ENCODE measurements around the gene SEC62.

SEC62 gene

GRCh38 chr3:170043506-170043905, 76.9 kb downstream of the SEC62 start:
- no peak for TF ChIP-seq CTCF (IDR thresholded peaks at IDR 0.05; ENCODE audit: extremely low read depth, insufficient read depth, missing control alignments)
- DNase-seq (ENCODE audit: low spot score): no peak
- in situ Hi-C loops (cut with MboI; ENCODE audit: low pct_unique_long_range_greater_than_20kb, low sequenced_read_pairs, unreplicated experiment): no loop called here

GRCh38 chr3:170044271-170044670, 77.7 kb downstream of the SEC62 start:
- no peak for TF ChIP-seq CTCF (IDR thresholded peaks at IDR 0.05; ENCODE audit: extremely low read depth, insufficient read depth, missing control alignments)
- DNase-seq (ENCODE audit: low spot score): no peak
- in situ Hi-C loops (cut with MboI; ENCODE audit: low pct_unique_long_range_greater_than_20kb, low sequenced_read_pairs, unreplicated experiment): no loop called here

GRCh38 chr3:170044795-170045244, 78.2 kb downstream of the SEC62 start:
- in situ Hi-C loops (cut with MboI; ENCODE audit: low pct_unique_long_range_greater_than_20kb, low sequenced_read_pairs, unreplicated experiment): no loop called here
- DNase-seq (ENCODE audit: low spot score): peak; percentile 40
- TF ChIP-seq CTCF (IDR thresholded peaks at IDR 0.05; ENCODE audit: extremely low read depth, insufficient read depth, missing control alignments): no peak

GRCh38 chr3:170046269-170047132, 79.9 kb downstream of the SEC62 start:
- no peak for DNase-seq (ENCODE audit: low spot score)
- in situ Hi-C loops (cut with MboI; ENCODE audit: low pct_unique_long_range_greater_than_20kb, low sequenced_read_pairs, unreplicated experiment): no loop called here
- no peak for TF ChIP-seq CTCF (IDR thresholded peaks at IDR 0.05; ENCODE audit: extremely low read depth, insufficient read depth, missing control alignments)

GRCh38 chr3:170047133-170047404, 80.5 kb downstream of the SEC62 start:
- no peak for DNase-seq (ENCODE audit: low spot score)
- in situ Hi-C loops (cut with MboI; ENCODE audit: low pct_unique_long_range_greater_than_20kb, low sequenced_read_pairs, unreplicated experiment): no loop called here
- TF ChIP-seq CTCF (IDR thresholded peaks at IDR 0.05; ENCODE audit: extremely low read depth, insufficient read depth, missing control alignments): no peak

Data from GM13977 (cell line).